ENCODE results near the gene CEP83.
"Not testable (repeated sequence)": the region's sequence is repeated elsewhere in the genome, so short reads cannot be mapped to it uniquely, and the experiment has no call there.

The CEP83 gene

GRCh38 chr12:94433744-94434143, 25.9 kb downstream of the CEP83 start:
- DNase-seq (ENCODE audit: low spot score): no peak

GRCh38 chr12:94430304-94430703, 29.4 kb downstream of the CEP83 start:
- DNase-seq (ENCODE audit: low spot score): no peak

DNA sequence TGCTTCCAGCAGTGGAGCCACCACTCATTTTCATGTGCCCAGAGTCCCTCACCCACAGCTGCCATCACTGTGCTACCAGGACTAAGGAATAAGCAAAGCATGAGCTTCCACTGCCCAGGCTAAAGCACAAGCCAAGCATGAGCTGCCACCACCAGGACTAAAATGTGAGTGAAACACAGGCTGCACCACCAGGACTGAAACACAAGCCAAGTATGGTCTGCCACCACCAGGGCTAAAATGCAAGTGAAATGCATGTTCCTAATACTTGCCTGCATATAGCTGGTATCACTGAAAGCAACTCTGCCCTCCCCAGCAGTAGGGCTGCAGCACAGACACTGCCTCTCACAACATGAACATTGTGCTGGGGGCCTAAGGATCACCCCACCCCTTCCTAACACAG, 30.0 kb downstream of the CEP83 start:
- no peak for DNase-seq (ENCODE audit: low spot score)

GRCh38 chr12:94429191-94429590, 30.5 kb downstream of the CEP83 start:
- no peak for DNase-seq (ENCODE audit: low spot score)

DNA sequence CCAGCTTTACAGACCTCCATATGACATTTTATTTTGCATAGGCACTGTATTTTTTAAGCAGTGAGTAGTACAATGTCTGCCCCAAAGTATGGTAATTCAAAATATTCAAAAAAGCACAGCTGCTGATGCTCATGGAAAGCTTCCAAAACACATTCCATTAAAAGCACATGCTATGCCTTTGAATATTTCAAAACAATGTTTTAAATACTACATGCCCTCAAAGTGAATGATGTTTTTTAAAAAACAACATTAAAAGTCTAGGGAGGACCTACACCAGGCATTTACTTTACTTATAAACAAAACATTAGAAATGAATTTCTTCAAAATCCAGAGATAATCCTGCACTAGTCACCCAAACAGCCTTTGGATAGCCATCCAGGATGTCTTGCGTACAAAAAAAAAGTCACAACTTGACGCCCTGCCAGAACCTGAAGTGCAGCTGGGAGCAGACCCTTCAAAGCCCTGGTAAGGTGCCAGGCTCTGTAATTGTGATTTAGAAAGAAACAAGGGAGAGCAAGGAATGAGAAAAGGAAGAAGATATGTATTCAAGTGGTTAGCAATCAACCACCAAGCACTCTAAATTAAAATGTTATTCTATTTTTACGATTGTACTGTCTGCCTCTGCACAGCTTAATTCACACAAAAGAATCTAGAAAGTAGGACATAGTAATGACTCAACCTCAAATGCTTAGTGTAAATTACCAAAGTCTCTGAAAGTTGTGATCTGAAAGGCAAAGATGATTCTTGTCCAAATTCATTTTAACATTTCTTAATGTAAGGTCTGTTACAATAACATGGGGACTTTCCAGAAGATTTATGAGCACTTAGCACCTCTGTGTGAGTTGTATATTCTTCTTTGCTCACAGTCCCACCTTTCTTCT, 31.9 kb downstream of the CEP83 start:
- DNase-seq (ENCODE audit: low spot score): no peak

DNA sequence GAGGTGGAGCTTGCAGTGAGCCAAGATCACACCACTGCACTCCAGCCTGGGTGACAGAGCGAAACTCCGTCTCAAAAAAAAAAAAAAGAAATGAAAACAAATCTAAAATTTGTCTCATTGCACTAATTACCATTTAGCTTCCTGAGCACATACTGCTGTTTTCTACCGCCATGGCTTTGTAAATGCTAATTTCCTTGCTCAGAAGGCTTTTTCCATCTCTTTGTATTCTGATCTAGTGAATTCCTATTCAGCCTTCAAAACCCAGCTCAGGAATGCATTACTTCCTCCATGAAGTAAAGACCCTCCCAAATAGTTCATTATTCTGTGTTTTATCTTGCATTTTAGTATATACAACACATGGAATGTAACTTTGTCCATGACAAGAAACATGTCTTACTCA, 33.6 kb downstream of the CEP83 start:
- no peak for DNase-seq (ENCODE audit: low spot score)

- DNase-seq (ENCODE audit: low spot score): not testable (repeated sequence)
Measured at GRCh38 chr12:94424830-94425229, 34.8 kb downstream of the CEP83 start.

DNA sequence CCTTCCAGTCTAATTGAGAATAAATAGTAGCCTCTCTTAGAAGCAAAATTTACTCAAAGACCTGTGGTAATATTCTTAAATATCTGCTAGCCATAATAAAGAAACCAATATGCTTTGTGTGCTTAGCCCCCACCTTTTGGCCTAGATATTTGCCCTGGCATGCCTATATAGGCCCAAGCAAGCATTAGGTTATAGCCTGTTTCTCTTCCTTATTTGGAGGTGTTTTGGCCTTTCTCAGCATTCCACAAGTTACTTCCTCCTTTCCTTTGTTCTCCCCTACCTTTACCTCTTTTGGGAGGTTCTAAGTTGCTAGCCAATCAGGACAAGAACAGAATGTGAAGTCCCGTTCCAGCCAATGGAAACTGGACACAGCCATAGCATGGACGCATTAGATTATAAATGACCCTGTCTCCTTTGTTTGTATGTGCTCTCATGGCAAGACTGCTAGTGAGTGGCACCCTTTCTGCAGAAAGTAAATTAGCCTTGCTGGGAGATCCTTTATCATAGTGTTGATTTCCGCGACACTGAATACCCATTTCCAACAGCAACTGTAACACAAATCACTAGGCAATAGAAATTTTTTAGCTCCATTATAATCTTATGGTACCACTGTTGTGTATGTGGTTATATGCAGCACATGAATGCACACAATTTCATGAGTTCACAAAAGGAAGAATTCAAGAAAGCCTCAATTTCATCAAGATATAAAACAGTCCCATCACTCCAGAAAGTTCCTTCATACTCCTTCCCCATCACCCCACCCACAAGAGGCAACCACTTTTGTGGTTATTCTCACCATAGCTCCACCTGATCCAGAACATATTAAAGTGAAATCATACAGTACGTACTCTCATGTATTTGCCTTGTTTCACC, 37.6 kb downstream of the CEP83 start:
- no peak for DNase-seq (ENCODE audit: low spot score)

DNA sequence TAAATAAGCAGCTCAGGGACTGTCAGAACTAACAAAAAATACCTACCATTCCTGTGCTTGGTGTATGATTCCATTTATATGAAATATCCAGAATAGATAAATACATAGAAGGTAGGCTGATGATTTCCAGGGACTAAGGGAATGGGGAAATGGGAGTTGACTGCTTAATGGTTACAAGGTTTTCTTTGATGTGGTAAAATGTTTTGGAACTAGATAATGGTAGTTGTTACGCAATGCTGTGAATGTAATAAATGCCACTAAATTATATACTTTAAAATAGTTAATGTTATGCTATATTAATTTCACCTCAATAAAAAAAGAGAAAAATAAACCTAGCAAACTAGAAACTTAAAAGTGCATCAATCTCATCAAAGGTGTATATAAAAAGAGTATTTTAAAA, 41.1 kb downstream of the CEP83 start:
- DNase-seq (ENCODE audit: low spot score): no peak

DNA sequence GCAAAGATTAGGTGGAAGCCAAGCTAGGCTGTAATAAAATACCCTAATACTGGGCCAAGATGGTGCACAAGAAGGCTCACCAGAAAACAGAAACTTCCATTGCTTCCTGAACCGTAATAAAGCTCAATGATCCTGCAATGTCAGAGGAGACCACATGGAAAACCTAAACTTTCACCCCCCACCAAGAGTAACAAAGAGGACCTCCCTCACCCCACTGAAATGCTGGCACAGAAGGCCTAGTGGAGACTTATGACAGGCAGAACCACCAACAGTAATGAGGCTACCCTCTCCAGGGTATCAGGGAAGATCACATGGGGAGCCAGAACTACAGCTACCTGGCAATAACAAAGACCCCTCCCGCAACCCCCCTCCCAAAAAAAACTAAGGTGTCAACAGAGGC, 43.1 kb downstream of the CEP83 start:
- DNase-seq (ENCODE audit: low spot score): no peak

- no peak for DNase-seq (ENCODE audit: low spot score)
Measured at GRCh38 chr12:94415066-94415465, 44.6 kb downstream of the CEP83 start.

DNA sequence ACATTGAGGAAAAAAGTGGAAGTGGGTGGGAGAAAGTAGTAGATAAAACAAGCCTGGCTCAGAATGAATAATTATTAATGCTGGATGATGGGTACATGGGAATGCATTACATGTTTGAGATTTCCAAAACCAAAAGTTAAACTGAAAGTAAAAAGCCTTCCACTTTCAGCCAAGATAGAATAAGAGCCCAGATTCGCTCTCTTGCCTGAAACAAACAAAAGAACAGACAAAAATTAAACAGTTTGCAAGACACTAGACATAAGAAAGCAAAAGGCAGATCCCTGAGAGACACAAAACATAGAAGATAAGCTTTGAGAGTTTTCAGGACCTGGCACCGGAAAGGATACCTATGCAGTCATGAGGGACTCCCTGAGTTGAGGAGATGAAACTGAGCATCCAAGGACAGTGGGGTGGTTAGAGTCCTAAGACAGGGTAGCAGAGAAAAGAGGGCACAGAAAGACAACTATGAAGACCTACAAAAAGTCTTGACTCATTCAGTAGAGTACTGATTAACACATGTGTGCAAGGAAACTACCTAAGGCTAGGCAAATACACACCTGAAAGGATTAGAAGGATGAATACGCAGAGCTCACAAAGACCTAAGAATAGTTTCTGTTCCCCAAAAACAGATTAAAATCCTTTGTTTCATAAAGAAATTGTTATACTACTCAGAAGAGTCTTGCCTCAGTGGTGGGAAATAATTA, 54.1 kb downstream of the CEP83 start:
- DNase-seq (ENCODE audit: low spot score): no peak

DNA sequence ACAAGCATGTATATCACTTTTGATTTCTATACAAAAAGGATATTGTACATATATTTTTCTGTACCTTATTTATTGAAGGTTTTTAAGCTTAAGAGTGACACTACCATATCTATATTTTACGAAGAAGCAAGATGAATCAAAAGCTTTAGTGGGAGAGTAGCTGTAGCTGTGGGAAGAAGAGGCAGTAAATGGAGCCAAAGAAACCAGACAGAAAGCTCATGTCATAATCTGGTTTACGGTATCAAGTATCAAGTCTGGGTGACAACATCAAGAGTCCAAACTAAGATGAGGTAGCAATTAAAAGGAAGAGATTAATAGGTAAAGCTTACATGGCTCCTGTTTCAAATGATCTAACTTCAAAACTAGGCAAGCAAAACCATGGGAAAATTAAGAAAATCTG, 54.8 kb downstream of the CEP83 start:
- no peak for DNase-seq (ENCODE audit: low spot score)

GRCh38 chr12:94401326-94401725, 58.3 kb downstream of the CEP83 start:
- DNase-seq (ENCODE audit: low spot score): no peak

DNA sequence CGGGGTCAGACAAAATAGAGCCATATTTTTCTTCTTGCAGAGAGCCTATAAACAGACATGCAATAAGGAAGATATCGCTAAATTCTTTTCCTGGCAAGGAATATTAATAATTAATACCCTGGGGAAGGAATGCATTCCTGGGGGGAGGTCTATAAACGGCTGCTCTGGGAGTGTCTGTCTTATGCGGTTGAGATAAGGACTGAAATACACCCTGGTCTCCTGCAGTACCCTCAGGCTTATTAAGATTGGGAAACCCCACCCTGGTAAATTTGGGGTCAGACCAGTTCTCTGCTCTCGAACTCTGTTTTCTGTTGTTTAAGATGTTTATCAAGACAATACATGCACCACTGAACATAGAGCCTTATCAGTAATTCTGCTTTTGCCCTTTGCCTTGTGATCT, 61.0 kb downstream of the CEP83 start:
- DNase-seq (ENCODE audit: low spot score): not testable (repeated sequence)

GRCh38 chr12:94397401-94397800, 62.3 kb downstream of the CEP83 start:
- no peak for DNase-seq (ENCODE audit: low spot score)

- DNase-seq (ENCODE audit: low spot score): not testable (repeated sequence)
Measured at GRCh38 chr12:94396014-94396413, 63.7 kb downstream of the CEP83 start.

- no peak for DNase-seq (ENCODE audit: low spot score)
Measured at GRCh38 chr12:94390130-94390485, 69.6 kb downstream of the CEP83 start.

- DNase-seq (ENCODE audit: low spot score): not testable (repeated sequence)
Measured at GRCh38 chr12:94389482-94390129, 70.1 kb downstream of the CEP83 start.

DNA sequence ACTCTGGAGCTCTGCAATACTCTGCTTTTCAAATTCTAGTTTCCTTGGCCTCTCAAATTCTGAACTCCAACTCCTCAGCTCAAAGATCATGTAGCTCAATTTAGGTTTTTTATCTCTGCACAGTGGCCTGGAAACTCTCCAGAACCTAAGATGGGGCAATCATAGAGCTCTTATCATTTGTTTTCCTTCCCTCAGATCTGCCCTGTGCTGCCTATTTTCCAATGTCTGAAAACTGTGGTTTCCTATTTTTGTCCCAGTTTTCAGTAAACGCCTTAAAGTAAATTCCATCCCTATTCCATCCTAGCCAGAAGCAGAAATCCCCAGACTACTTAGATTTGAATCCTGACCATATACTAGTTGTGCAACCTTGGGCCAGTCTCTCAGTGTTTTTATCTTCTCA, 73.2 kb downstream of the CEP83 start:
- DNase-seq (ENCODE audit: low spot score): no peak

- DNase-seq (ENCODE audit: low spot score): no peak
Measured at GRCh38 chr12:94384030-94384429, 75.6 kb downstream of the CEP83 start.

DNA sequence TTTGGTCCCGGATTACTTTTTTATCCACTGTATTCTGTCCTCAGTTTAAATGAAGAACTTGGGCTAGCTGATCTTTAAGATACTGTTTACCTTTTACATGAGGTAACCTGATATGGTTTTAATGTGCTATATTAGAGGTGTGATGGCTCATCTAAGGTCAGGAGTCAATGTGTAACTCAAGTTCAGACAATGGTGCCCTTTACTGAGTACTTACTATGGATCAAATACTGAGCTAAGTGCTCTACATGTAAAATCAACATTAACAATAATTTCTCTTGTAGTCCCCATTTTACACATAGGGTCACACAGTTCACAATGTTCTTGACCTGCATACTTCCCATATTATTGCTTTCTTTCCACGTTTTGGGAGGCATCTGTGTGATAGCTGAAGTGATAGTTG, 79.2 kb downstream of the CEP83 start:
- DNase-seq (ENCODE audit: low spot score): no peak

Data from kidney capillary endothelial cell (primary cell).